ENCODE data around the gene CHRDL2. TPM values are rescaled to one million over a fixed set of nuclear protein-coding genes. Genes with fewer than 3 reads are reported as not detected.

CHRDL2 gene
- total and polyA plus RNA-seq, 2 donors (not counting 3 experiments of a cell fraction or from before 2014, with no cell fraction given), result not detected

- H3K27ac ChIP-seq (ENCODE audit: insufficient read depth, low read depth, low read length), result no peak overlapping the region
- FAIRE-seq, result no peak
- H3K4me2 ChIP-seq (ENCODE audit: insufficient read depth, low read length), result no peak overlapping the region
- ChIA-PET POLR2A (no interaction called here), CTCF (interaction anchor here (1.0 kb wide), 1 partner anchor 55 kb away, joined by 3 read pairs; no protein-coding TSS in a partner anchor)
- no peak overlapping the region for H2AFZ ChIP-seq (ENCODE audit: low read depth, low read length)
- H3K9me1 ChIP-seq (replicated peaks; ENCODE audit: control insufficient read depth, extremely low read depth, insufficient read depth, low read length), result no peaks in the 10 kb centered on the region
- no TSS peak for BruUV-seq (replicated peaks)
- no peak overlapping the region for H3K9ac ChIP-seq (replicated peaks; ENCODE audit: extremely low read depth, insufficient read depth, low read length)
- peaks cover 0 to 2% of the 10 kb centered on the region in 2 experiments for H3K36me3 ChIP-seq (ENCODE audit: control insufficient read depth in 2 of 2, extremely low read depth in 1 of 2, insufficient read depth in 2 of 2, low read length in 2 of 2)
- H3K79me2 ChIP-seq (ENCODE audit: control insufficient read depth, insufficient read depth, low read length), result no peaks in the 10 kb centered on the region
- no peaks in the 10 kb centered on the region for H4K20me1 ChIP-seq (replicated peaks; ENCODE audit: control insufficient read depth, extremely low read depth, insufficient read depth, low read length)
- intact Hi-C loops (cut with micrococcal nuclease) (no loop called here), dilution Hi-C loops (cut with MboI; ENCODE audit: extremely low pct_ligation_motif_present, low sequenced_read_pairs) (no loop called here)
- no peak for TF ChIP-seq CTCF (IDR thresholded peaks at IDR 0.05; ENCODE audit: extremely low read depth in 1 of 2, insufficient read depth in 1 of 2, low read depth in 1 of 2, low read length in 2 of 2)
- TF ChIP-seq GATA2 (IDR thresholded peaks at IDR 0.05; ENCODE audit: insufficient read depth, insufficient read length, low read depth, low read length), result no peak
- TF ChIP-seq POLR2AphosphoS5 (IDR thresholded peaks at IDR 0.05; ENCODE audit: insufficient read depth, low read depth, low read length), result no peak
- TF ChIP-seq MAX (IDR thresholded peaks at IDR 0.05; ENCODE audit: insufficient read depth, insufficient read length), result no peak
- TF ChIP-seq POLR2A (IDR thresholded peaks at IDR 0.05; ENCODE audit: low read depth, low read length), result no peak
- TF ChIP-seq EZH2 (IDR thresholded peaks at IDR 0.05; ENCODE audit: borderline replicate concordance, low read depth, low read length, severe bottlenecking), result no peak
- TF ChIP-seq JUN (IDR thresholded peaks at IDR 0.05; ENCODE audit: borderline replicate concordance, insufficient read depth, insufficient read length, low read depth), result no peak
- no peak for TF ChIP-seq FOS (IDR thresholded peaks at IDR 0.05; ENCODE audit: borderline replicate concordance, insufficient read depth, low read length)
- TF ChIP-seq MYC (IDR thresholded peaks at IDR 0.05; ENCODE audit: low read depth, low read length), result no peak
- no peak for DNase-seq (ENCODE audit: low read depth, low spot score)
- no peaks in the 10 kb centered on the region for H3K9me3 ChIP-seq (replicated peaks; ENCODE audit: control insufficient read depth, insufficient read depth, low read length)
- H3K4me1 ChIP-seq (ENCODE audit: control insufficient read depth, extremely low read depth, insufficient read depth, low read length), result no peaks in the 10 kb centered on the region
- no peaks in the 10 kb centered on the region for H3K27me3 ChIP-seq (ENCODE audit: control insufficient read depth in 2 of 2, insufficient read depth in 2 of 2, low read length in 2 of 2)
- H3K4me3 ChIP-seq (replicated peaks in 1 of 3; ENCODE audit: insufficient read depth in 1 of 3, low read depth in 1 of 3, low read length in 3 of 3), result no peak overlapping the region
Observed at GRCh38 chr11:74646954-74647353, 84.3 kb downstream of the CHRDL2 start.

Small RNAs within 50 kb of the gene (microRNA-seq; reads per million reads assigned to microRNA genes)
- gene MIR4696 (ENCODE audit: borderline number of aligned reads, borderline replicate concordance), result not detected

Small RNAs within 50 kb of the gene (small RNA-seq; reads per million reads assigned to genes)
- gene MIR4696 (ENCODE audit: insufficient read depth, insufficient read length, low read depth, low replicate concordance), result not detected
- gene RANP3 (ENCODE audit: insufficient read depth, insufficient read length, low read depth, low replicate concordance), result not detected
- gene RN7SKP297 (ENCODE audit: insufficient read depth, insufficient read length, low read depth, low replicate concordance), result not detected

Other genes starting within 250 kb of the CHRDL2 start
- 1.7 and 3.2 TPM in 2 replicates for gene LIPT2, start 237.7 kb downstream of the CHRDL2 start, total RNA-seq
- 4.0 and 4.1 TPM in 2 replicates for gene LIPT2, start 237.7 kb downstream of the CHRDL2 start, polyA plus RNA-seq
- 23.6 and 25.2 TPM in 2 replicates for gene POLD3, start 138.8 kb downstream of the CHRDL2 start, total RNA-seq
- gene POLD3, start 138.8 kb downstream of the CHRDL2 start, polyA plus RNA-seq, result 8.6 and 8.9 TPM in 2 replicates
- 17.3 and 21.3 TPM in 2 replicates for gene RNF169, start 17.4 kb upstream of the CHRDL2 start, total RNA-seq
- gene RNF169, start 17.4 kb upstream of the CHRDL2 start, polyA plus RNA-seq, result 5.2 and 5.8 TPM in 2 replicates
- 11.2 and 28.6 TPM in 2 replicates for gene XRRA1, start 217.7 kb upstream of the CHRDL2 start, total RNA-seq
- 6.3 and 8.6 TPM in 2 replicates for gene XRRA1, start 217.7 kb upstream of the CHRDL2 start, polyA plus RNA-seq
- 140 and 152 TPM in 2 replicates for gene SPCS2, start 217.8 kb upstream of the CHRDL2 start, total RNA-seq
- 82.8 and 88.9 TPM in 2 replicates for gene SPCS2, start 217.8 kb upstream of the CHRDL2 start, polyA plus RNA-seq